LHCN-M2 (cell line): ENCODE data around the gene ADPRM. TPM values are rescaled to one million over a fixed set of nuclear protein-coding genes. Genes with fewer than 3 reads are reported as not detected.
"Not testable (repeated sequence)": the region's sequence is repeated elsewhere in the genome, so short reads cannot be mapped to it uniquely, and the experiment has no call there.

ENCODE experiments used
- DNase-seq: peaks from one replicate; pipeline ENCODE4 v3.0.0-alpha.2; 2012; ENCODE audit warnings: low read depth
- total RNA-seq: library from RNA; depleted of rRNA; stranded (reverse); fragments of >200 nt; gene quantifications from 2 replicates; pipeline ENCODE4 v1.2.3, GENCODE V29; 2014

ADPRM gene
- total RNA-seq, 1 experiment from 2014 or later: 9.4 TPM

GRCh38 chr17:10698096-10698818, 863 bp downstream of the ADPRM start:
- DNase-seq: peak; percentile 52

DNA sequence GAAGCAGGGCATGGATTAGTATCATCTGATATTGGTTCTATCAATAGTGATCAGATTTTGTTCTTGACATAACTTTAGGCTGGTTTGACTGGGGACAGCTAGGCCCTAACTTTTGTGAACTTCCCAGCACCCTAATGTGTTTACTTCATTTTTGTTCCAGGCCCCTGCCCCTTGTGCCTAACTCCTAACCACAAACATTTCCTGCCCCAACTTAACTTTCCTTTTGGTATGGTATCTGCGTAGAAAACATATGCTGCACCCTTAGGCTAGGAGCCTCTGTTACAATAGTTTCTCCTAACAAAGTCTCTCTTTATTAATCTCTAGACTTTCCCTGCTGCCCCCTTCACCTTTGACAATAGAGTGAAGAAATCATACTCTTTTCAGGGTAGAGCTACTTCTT, 2.5 kb downstream of the ADPRM start:
- DNase-seq: no peak

DNA sequence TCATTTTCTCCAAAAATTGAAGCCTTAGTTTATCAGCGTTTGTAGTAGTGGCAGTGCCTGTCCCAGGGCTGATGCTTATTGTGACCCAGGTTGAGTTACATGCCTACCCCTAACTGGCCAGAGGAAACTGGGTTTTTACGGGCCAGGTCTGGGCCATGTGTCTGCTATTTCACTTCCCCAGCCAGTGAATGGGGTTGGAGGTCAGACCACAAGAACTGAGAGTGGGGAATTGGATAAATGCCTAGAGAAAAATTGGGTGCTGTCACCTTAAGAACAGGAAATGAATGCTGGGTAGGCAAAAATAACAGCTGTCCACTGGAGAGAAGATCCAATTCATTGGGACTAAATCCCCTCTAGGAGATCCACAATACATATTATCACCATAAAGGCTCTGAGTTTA, 5.2 kb downstream of the ADPRM start:
- DNase-seq: peak; percentile 78

DNA sequence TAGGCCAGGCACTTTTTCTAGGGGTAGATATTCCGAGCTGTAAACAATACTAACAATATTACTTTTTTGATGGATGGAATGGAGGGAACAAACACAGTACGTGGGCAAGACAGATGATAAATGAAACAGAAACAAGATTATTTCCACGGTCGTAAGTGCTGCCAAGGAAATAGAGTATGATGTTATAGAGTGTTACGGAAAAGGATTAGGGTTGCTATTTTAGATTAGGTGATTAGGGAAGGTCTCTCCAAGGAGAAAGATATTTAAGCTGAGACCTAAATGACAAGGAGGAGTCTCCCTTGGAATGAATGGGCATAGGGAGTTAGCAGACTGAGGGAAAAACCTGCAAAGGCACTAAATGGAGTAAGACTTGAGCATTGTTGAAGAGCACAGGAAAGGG, 8.3 kb downstream of the ADPRM start:
- no peak for DNase-seq

DNA sequence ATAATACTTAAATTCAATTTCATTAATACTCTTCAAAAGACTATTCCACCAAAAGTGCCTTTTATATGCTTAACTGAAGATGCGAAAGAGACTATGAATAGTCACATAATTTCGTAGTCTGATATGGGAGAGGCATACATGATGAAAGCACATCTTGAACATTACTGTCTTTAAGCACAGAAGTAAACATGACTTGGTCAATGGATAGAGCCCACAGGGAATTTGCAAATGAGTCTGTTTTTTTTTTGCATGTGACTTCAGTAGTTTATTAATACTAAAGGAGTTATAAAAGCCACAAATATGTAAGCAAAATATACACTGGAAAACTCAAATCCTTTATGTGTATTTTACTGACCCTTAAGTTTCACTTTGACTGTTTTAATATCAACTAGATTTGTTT, 15.9 kb downstream of the ADPRM start:
- DNase-seq: no peak

- DNase-seq: no peak
These were observed 18.8 kb downstream of the ADPRM start for GRCh38 chr17:10716218-10716617.

DNA sequence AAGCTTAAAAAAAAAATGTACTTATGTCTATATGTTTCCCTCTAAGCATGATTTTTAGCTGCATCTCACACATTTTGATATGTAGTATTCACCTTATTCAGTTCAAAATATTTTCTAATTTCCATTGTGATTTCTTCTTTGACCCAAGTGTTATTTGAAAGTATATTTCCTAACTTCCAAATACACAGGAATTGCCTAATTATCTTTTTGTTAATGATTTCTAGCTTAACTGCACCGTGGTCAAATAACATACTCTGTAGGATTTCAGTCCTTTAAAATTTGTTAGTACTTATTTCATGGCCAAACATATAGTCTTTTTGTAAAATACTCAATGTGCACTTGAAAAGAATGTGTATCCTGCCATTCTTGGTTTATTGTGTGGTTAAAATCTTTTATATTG, 21.2 kb downstream of the ADPRM start:
- no peak for DNase-seq

DNA sequence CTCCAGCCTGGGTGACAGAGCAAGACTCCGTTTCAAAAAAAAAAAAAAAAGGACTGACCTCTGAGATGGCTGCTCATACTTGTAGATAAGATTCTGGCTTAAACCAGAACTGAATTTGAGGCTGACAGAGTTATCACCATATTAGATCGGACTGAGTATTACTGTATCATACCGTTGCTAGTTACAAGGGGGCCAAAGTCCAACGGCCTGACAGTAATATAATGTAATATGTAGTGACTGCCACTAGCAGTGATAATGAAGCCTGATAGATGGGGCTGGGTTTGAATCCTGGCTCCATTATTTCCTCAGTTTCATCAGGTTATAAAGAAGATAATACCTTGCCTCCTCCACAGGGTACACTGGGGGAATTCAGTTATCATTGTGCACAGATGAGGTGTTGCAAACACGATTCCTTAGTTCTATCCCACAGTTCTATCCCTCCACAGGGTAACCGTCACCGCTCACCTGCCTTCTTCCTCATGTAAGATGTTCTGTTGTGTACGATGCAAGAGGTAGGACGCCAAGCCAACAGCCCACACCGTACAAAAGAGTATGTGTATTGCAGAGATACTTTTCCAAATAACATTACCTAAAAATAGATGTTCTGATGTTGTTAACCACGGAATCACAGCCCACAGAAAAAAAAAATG, 27.3 kb downstream of the ADPRM start:
- no peak for DNase-seq

- no peak for DNase-seq
These were observed 27.9 kb downstream of the ADPRM start for GRCh38 chr17:10725262-10725661.

DNA sequence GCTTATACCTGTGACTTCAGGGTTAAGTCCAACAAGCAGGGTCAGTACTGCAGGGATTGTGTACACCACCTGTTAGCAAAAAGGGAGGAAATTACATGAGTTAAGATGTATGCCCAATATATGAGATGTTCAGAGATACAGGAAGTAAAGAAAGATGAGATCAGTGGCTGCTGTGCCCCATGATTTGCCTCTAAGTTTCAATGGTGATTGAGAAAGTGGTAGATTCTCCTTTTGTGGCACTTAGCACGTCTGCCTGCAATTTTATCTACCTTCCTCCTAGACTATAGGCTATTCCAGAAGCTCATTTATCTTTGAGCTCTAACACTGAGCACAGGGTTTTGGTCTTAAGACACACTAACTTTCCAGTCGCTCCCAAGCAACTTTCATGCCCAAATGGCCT, 28.8 kb downstream of the ADPRM start:
- DNase-seq: no peak

- DNase-seq: no peak
These were observed 29.8 kb downstream of the ADPRM start for GRCh38 chr17:10727192-10727591.

- no peak for DNase-seq
These were observed 31.0 kb downstream of the ADPRM start for GRCh38 chr17:10728331-10728892.

GRCh38 chr17:10729334-10730193, 32.2 kb downstream of the ADPRM start, which contains the start of gene TMEM220:
TMEM220 (minus strand) TSS chr17:10730023; CDS start chr17:10729851, 172 bp downstream.
- DNase-seq: peak; percentile 60

GRCh38 chr17:10730247-10730646, 32.9 kb downstream of the ADPRM start:
- DNase-seq: not testable (repeated sequence)

DNA sequence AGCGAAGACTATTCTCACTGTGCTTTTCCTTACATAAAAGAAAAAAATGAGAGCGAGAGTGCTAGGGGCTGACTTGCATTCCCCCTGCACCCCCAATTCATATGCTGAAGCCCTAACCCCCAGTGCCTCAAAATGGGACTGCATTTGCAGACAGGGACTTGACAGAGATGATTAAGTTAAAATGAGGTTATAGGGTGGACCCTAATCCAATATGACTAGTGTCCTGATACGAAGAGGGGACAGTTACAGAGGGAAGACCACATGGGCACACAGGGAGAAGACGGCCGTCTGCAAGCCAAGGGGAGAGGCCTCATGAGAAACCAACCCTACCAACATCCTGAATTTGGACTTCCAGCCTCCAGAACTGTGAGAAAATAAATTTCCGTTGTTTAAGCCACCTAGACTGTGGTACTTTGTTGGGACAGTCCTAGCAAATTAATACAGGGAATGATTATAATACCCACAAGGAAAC, 34.0 kb downstream of the ADPRM start:
- no peak for DNase-seq

DNA sequence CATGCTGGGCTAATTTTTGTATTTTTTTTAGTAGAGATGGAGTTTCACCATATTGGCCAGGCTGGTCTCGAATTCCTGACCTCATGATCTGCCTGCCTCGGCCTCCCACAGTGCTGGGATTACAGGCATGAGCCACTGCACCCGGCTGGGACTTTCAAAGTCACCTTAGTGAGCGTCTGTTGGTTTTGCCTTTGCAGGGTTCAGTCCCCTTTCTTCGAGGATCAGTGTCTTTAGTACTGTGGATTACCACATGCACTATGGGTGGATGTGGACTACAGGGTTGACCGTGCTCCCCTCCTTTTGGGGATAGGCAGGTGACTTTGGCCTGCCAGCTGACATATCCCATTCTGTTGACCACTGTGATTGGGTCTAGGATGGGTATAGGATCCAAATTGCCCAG, 34.7 kb downstream of the ADPRM start:
- not testable (repeated sequence) for DNase-seq

DNA sequence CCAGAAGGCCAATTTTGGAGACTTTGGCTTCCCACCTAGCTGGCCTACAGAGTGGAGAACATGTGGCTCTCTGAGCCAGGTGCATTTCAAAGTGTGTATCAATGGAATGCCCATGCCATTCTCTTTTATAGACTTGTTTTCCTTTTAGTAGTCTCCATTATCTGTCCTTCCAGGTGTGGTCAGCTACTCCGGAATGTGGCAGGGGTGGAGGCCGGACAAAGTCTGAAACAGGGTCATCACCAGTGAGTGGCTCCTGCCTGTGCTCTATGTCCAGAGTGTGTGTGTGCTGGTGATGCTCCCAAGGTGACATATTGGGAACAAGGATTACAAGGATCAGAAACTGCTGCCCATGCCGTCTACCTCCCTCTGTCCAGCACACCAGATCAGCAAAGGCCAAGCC, 36.3 kb downstream of the ADPRM start:
- DNase-seq: no peak

- no peak for DNase-seq
These were observed 37.9 kb downstream of the ADPRM start for GRCh38 chr17:10735251-10735650.

DNA sequence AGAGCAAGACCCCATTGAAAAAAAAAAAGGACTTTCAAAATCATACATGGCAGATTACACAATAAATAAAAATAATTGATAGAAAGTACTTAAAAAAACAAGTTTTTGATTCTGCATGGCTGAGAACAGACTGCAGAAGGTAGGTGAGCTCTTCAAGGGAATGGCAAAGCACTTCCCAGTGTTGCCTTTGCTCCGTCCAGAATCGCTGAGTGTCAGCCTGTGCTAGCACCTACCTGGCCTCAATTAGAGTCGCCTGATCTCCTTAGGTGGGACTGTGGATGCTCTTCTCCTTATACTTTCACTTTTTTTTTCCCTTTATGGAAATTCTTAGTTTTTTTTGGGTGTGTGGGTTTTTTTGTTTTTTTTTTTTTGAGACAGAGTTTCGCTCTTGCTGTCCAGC, 38.4 kb downstream of the ADPRM start:
- no peak for DNase-seq

GRCh38 chr17:10737168-10737622, 39.8 kb downstream of the ADPRM start:
- DNase-seq: peak; percentile 54

GRCh38 chr17:10737736-10738135, 40.3 kb downstream of the ADPRM start:
- DNase-seq: no peak
